ENCODE data around the gene CMKLR1. TPM values are rescaled to one million over a fixed set of nuclear protein-coding genes. Genes with fewer than 3 reads are reported as not detected.

Gene CMKLR1
- total and polyA plus RNA-seq, 7 donors = 0.94 to 7.0 (median 4.4) TPM

- WGBS, 3 donors = 71 to 79% (median 72%) methylated on average over 3 of the region's 3 CpGs
- TF ChIP-seq, protein P1, sequence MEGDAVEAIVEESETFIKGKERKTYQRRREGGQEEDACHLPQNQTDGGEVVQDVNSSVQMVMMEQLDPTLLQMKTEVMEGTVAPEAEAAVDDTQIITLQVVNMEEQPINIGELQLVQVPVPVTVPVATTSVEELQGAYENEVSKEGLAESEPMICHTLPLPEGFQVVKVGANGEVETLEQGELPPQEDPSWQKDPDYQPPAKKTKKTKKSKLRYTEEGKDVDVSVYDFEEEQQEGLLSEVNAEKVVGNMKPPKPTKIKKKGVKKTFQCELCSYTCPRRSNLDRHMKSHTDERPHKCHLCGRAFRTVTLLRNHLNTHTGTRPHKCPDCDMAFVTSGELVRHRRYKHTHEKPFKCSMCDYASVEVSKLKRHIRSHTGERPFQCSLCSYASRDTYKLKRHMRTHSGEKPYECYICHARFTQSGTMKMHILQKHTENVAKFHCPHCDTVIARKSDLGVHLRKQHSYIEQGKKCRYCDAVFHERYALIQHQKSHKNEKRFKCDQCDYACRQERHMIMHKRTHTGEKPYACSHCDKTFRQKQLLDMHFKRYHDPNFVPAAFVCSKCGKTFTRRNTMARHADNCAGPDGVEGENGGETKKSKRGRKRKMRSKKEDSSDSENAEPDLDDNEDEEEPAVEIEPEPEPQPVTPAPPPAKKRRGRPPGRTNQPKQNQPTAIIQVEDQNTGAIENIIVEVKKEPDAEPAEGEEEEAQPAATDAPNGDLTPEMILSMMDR (IDR thresholded peaks at IDR 0.05) = no peak
- Histone ChIP-seq H3K9me3 (no peaks in the 10 kb centered on the region), H3K36me3 (ENCODE audit: insufficient read depth in 1 of 2, low read depth in 1 of 2) (no peaks in the 10 kb centered on the region), H3K27ac (no peak overlapping the region), H3K27me3 (ENCODE audit: insufficient read depth in 3 of 3, low read length in 2 of 3) (no peaks in the 10 kb centered on the region), H3K4me3 (no peak overlapping the region), H3K4me1 (no peaks in the 10 kb centered on the region)
- DNase-seq (no peak), ATAC-seq (no peak)
- intact Hi-C loops (cut with DNase I) = no loop called here
Measured at GRCh38 chr12:108364879-108365278, 25.8 kb upstream of the CMKLR1 start.

GRCh38 chr12:108363565-108363964 is 24.5 kb upstream of the CMKLR1 start:
- no peaks in the 10 kb centered on the region for H3K36me3 ChIP-seq (ENCODE audit: insufficient read depth in 1 of 2, low read depth in 1 of 2)
- no peaks in the 10 kb centered on the region for H3K4me1 ChIP-seq
- no peaks in the 10 kb centered on the region for H3K27me3 ChIP-seq (ENCODE audit: insufficient read depth in 3 of 3, low read length in 2 of 3)
- H3K9me3 ChIP-seq = no peaks in the 10 kb centered on the region
- intact Hi-C loops (cut with DNase I) = no loop called here
- WGBS, 3 donors = 41 to 100% (median 88%) methylated on average over 1 of the region's 1 CpG
- TF ChIP-seq, protein P1 (IDR thresholded peaks at IDR 0.05) = no peak
- H3K27ac ChIP-seq = no peak overlapping the region
- ATAC-seq = no peak
- no peak overlapping the region for H3K4me3 ChIP-seq
- no peak for DNase-seq

DNA sequence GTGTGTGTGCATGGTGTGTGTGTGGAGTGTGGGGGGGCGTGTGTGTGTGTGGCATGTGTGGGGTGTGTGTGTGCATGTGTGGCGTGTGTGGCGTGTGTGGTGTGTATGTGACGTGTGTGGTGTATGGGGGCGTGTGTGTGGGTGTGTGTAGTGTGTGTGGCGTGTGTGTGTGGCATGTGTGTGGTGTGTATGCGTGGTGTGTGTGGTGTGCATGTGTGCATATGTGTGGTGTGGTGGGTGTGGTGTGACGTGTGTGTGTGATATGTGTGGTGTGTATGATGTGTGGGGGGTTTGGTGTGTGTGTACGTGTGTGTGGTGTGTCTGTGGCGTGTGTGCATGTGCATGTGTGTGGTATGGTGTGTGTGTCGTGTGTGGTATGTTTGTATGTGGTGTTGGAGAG is 24.1 kb upstream of the CMKLR1 start:
- intact Hi-C loops (cut with DNase I) = no loop called here
- no peaks in the 10 kb centered on the region for H3K4me1 ChIP-seq
- TF ChIP-seq, protein P1 (IDR thresholded peaks at IDR 0.05) = no peak
- ATAC-seq (no peak), DNase-seq (no peak)
- H3K4me3 ChIP-seq = no peak overlapping the region
- WGBS, 3 donors = 85 to 95% (median 91%) methylated on average over 11 of the region's 11 CpGs
- H3K9me3 ChIP-seq = no peaks in the 10 kb centered on the region
- no peak overlapping the region for H3K27ac ChIP-seq
- H3K27me3 ChIP-seq (ENCODE audit: insufficient read depth in 3 of 3, low read length in 2 of 3) = no peaks in the 10 kb centered on the region
- no peaks in the 10 kb centered on the region for H3K36me3 ChIP-seq (ENCODE audit: insufficient read depth in 1 of 2, low read depth in 1 of 2)

GRCh38 chr12:108361606-108362005 is 22.5 kb upstream of the CMKLR1 start:
- H3K4me3 ChIP-seq = no peak overlapping the region
- no peaks in the 10 kb centered on the region for H3K9me3 ChIP-seq
- ATAC-seq (no peak), DNase-seq (no peak)
- intact Hi-C loops (cut with DNase I) = no loop called here
- H3K36me3 ChIP-seq (ENCODE audit: insufficient read depth in 1 of 2, low read depth in 1 of 2) = no peaks in the 10 kb centered on the region
- whole genome bisulfite sequencing, 3 donors = 58 to 75% (median 63%) methylated on average over 3 of the region's 3 CpGs
- no peaks in the 10 kb centered on the region for H3K4me1 ChIP-seq
- H3K27me3 ChIP-seq (ENCODE audit: insufficient read depth in 3 of 3, low read length in 2 of 3) = no peaks in the 10 kb centered on the region
- H3K27ac ChIP-seq = no peak overlapping the region
- TF ChIP-seq, protein P1 (IDR thresholded peaks at IDR 0.05) = no peak

- TF ChIP-seq, protein P1 (IDR thresholded peaks at IDR 0.05) = no peak
- peaks cover 0 to 2% (median 0%) of the 10 kb centered on the region in 3 donors for H3K27me3 ChIP-seq (ENCODE audit: insufficient read depth in 3 of 3, low read length in 2 of 3)
- ATAC-seq (no peak), DNase-seq (no peak)
- H3K9me3 ChIP-seq = no peaks in the 10 kb centered on the region
- H3K4me1 ChIP-seq = no peaks in the 10 kb centered on the region
- H3K4me3 ChIP-seq = no peak overlapping the region
- intact Hi-C loops (cut with DNase I) = no loop called here
- no peaks in the 10 kb centered on the region for H3K36me3 ChIP-seq (ENCODE audit: insufficient read depth in 1 of 2, low read depth in 1 of 2)
- no peak overlapping the region for H3K27ac ChIP-seq
Measured at GRCh38 chr12:108360487-108360886, 21.4 kb upstream of the CMKLR1 start.
